LNCAP (cell line): Measurements from ENCODE around the gene GABRA5.

Experiments
- CTCF ChIP-seq: fragments of 450-650 bp; IDR thresholded peaks from 2 replicates; pipeline ENCODE4 v1.5.1; 2017; ENCODE audit warnings: mild to moderate bottlenecking

Gene GABRA5

GRCh38 chr15:26848498-26848897 lies 18.4 kb upstream of the GABRA5 start:
- no peak for TF ChIP-seq CTCF

GRCh38 chr15:26850161-26850560 lies 16.7 kb upstream of the GABRA5 start:
- TF ChIP-seq CTCF = no peak

- TF ChIP-seq CTCF = no peak
Observed at GRCh38 chr15:26852980-26853379, 13.9 kb upstream of the GABRA5 start.

GRCh38 chr15:26854435-26854834 lies 12.4 kb upstream of the GABRA5 start:
- no peak for TF ChIP-seq CTCF

- peak; percentile 74 for TF ChIP-seq CTCF
Observed at GRCh38 chr15:26864664-26865191, 2.1 kb upstream of the GABRA5 start.

- TF ChIP-seq CTCF = peak; percentile 33; the same call in 1 of the 2 replicates
Observed at GRCh38 chr15:26867200-26868007, 542 bp downstream of the GABRA5 start.

- TF ChIP-seq CTCF = no peak
Observed at GRCh38 chr15:26868029-26868685, 1.3 kb downstream of the GABRA5 start.
